K562 treated with DMSO at 1 percent for 4 hours (cell line): Measurements from ENCODE around the gene TMEM184B. TPM values are rescaled to one million over a fixed set of nuclear protein-coding genes. Genes with fewer than 3 reads are reported as not detected.

Experiments used
- total RNA-seq: library from RNA; unstranded; fragments of 300-600 nt; gene quantifications from 2 replicates; pipeline ENCODE4 v1.2.3, GENCODE V29; 2022; ENCODE audit not compliant: insufficient read depth

Gene TMEM184B
- total RNA-seq, result 24.8 and 29.0 TPM in 2 replicates

DNA sequence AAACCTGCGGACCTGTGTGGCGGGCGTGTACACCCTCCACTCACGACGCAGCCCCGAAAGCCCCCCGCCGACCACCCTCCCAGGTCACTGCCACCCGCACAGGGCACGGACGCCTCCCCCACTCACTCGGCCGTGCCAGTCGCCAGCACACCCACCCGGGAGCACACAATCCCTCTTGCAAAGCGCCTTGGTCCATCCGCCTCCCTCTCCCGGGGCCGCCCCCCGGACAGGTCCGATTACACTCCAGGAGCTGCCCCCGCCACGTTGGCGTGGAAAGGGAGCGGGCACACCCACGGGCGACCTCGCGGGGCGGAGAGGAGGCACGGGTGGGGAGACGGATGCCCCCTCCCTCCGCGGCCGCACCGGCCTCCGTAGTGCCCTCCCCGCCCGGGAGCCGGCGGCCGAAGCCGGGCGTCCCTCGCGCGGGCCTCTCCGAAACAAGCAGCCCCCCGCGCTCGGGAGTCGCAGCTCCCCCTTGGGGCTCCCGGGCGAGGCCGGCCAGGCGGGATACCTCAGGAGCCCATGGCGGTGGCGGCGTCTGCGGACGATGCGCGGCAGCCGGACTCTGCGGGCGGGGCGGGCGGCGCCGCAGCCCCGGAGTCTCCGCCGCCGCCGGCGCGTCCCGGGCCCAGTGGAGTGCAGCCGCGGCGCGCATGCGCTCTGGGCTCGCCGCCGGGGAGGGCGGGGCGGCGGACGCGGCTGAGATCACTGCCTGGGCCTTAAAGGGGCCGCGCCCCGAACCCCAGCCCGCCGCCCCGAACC is at the start of gene TMEM184B:
TSS of gene TMEM184B (minus strand) at position 638 of the 762 bp plus-strand sequence. CDS start 25,049 bp downstream, outside the sequence.

DNA sequence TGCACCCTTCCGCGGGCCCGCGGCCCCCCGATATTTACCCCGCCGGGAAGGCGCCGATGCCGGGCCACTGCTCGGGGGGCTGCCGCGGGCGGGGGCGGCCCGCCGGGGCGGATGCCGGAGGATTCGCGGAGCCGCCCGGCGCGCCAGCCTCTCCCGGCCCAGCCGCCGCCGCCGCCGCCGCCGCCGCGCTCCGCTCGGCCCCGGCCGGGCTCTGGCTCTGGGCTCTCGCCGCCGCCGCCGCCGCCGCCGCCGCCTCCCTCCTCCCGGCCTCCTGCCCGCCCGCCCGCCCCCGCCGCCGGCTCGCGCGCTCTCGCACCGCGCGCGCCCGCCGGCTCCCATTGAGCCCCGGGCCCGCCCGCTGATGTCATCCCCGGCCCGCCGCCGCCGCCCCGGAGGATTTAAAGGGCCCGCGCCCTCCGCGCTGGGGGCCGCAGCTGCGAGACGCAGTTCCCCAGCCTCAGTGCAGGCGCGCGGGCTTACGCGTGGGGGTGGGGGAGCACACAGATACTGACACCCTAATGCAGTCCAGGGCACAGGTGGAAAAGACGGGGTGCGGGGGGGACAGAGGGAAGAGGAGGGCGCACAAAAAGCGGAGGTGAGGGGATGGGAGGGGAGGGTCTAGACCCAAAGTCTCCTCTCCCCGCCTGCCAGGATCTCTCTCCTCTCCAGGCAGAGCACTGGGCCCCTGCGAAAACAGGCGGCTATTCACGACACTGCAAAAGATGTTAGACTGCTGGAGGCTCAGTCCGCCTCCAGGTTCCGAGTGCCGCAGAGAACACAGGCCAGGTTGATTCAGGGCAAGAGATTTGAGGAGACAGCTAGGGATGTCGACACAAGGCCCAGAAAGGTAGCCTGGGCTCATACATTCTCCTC is 44.5 kb upstream of the TMEM184B start, which contains the start of gene CSNK1E:
TSS of gene CSNK1E (minus strand) at position 312 of the 873 bp plus-strand sequence. CDS start 3,276 bp downstream, outside the sequence.

DNA sequence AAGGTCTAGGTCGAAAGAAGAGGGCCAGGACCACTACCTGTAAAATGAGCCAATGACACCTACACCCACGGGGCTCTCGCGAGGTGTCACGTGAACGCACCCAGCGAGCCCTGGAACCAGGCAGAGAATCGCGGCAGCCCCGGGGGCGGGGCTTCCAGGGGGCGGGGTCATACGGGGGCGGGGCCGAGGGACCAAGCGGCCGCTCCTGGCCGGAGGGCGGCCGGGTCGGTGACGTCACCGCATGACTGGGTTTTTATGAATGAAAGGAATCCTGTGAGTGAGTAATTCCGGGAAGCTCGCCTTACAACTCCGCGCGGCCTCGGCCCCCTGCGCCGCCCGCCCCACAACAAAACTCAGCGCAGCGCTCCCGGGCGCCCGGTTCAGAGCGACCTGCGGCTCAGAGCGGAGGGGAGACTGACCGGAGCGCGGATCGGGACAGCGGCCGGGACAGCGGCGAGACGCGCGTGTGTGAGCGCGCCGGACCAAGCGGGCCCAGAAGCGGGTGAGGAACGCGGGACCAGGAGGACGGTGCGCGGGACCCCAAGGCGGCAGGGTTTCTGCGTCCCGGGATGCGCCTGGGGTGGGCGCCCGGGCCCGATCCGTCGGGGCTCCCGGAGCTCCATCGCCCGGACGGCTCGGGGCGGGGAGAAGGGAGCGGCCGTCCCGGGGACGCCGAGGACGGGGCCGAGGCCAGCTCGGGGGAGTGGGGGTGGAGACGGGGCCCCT is 70.9 kb downstream of the TMEM184B start, which contains the start of gene MAFF:
TSS of gene MAFF (plus strand) at position 284 of the 726 bp plus-strand sequence. CDS start 11,860 bp downstream, outside the sequence.

DNA sequence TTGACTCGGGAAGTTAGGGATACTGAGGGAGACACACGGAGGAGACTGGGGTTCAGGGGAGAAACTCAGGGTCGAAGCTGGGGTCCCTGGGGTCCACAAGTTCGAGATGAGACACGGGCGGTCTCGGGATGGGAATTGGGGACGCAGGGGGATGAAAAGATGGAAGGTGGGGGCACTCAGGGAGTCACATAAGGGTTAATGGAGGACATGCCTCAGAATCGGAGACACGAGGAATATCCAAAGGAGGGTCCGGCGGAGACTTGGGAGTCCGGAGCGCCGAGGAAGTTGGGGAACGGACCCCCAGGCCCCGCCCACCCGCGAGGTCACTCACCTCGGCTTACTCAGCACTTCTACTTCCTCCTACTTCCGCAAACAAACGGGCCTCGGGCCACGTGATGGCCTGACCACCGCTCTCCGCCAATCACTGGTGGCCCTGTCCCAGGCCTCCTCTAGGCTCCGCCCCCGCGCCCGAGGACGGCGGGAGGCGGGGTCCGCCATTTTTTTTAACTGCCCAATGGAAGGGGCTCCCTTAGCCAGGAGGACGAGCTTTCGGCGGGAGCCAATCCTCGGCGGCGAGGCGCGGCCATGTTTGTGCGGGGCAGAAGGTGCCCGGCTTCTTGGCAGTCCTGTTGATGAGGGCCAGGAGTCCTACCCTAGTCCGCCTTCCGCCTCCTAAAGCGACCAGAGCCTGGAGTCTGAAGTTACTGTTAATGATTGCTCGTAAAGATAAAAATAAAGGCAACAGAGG is 91.2 kb downstream of the TMEM184B start, which contains the start of gene PLA2G6:
TSS of gene PLA2G6 (minus strand) at position 378 of the 748 bp plus-strand sequence. CDS start 12,404 bp downstream, outside the sequence.

Other genes with a start within 250 kb of the TMEM184B start
- gene PICK1, start 215.6 kb downstream of the TMEM184B start, total RNA-seq, result 4.2 and 11.8 TPM in 2 replicates
- not detected in 2 replicates for gene SLC16A8, start 188.8 kb downstream of the TMEM184B start, total RNA-seq
- not detected in 2 replicates for gene BAIAP2L2, start 162.3 kb downstream of the TMEM184B start, total RNA-seq
- 3.3 and 5.4 TPM in 2 replicates for gene PLA2G6, start 91.2 kb downstream of the TMEM184B start, total RNA-seq
- gene MAFF, start 71.0 kb downstream of the TMEM184B start, total RNA-seq, result 9.9 and 11.5 TPM in 2 replicates
- gene CSNK1E, start 44.4 kb upstream of the TMEM184B start, total RNA-seq, result 53.5 and 62.2 TPM in 2 replicates
- 0.50 TPM in 1 of 2 replicates, not detected in the other for gene KCNJ4, start 182.2 kb upstream of the TMEM184B start, total RNA-seq
- 19.1 and 24.7 TPM in 2 replicates for gene KDELR3, start 195.1 kb upstream of the TMEM184B start, total RNA-seq
- gene DDX17, start 233.3 kb upstream of the TMEM184B start, total RNA-seq, result 88.7 and 121 TPM in 2 replicates